Neural progenitor cell (in vitro differentiated cells): ENCODE data around the gene TPCN1. TPM values are rescaled to one million over a fixed set of nuclear protein-coding genes. Genes with fewer than 3 reads are reported as not detected.

ENCODE experiments used
- DNase-seq: peaks from one replicate; pipeline ENCODE4 v3.0.0-alpha.2; 2016; ENCODE audit warnings: low spot score
- H2AFZ ChIP-seq: fragments of 200-600 bp; sonication (generic); replicated peaks from 2 replicates; pipeline ENCODE4 v1.6.1; 2016; ENCODE audit warnings: antibody characterized with exemption
- H3F3A ChIP-seq: fragments of 200-600 bp; sonication (generic); 2 replicates; pipeline ENCODE4 v1.6.1; 2016; ENCODE audit warnings: antibody characterized with exemption, low read depth
- H3K27ac ChIP-seq: fragments of 200-600 bp; sonication (generic); 2 replicates; pipeline ENCODE4 v1.5.1; 2016; ENCODE audit warnings: mild to moderate bottlenecking
- H3K27me3 ChIP-seq: fragments of 200-600 bp; sonication (generic); 2 replicates; pipeline ENCODE4 v1.6.1; 2016; ENCODE audit warnings: mild to moderate bottlenecking, moderate library complexity
- H3K36me3 ChIP-seq: fragments of 200-600 bp; sonication (generic); 2 replicates; pipeline ENCODE4 v1.5.1; 2016
- H3K4me1 ChIP-seq: fragments of 200-600 bp; sonication (generic); 2 replicates; pipeline ENCODE4 v1.6.1; 2016; ENCODE audit warnings: mixed run types
- H3K4me2 ChIP-seq: fragments of 200-600 bp; sonication (generic); 2 replicates; pipeline ENCODE4 v1.6.1; 2016
- H3K4me3 ChIP-seq: fragments of 200-600 bp; sonication (generic); 2 replicates; pipeline ENCODE4 v1.5.1; 2016
- H3K79me2 ChIP-seq: fragments of 200-600 bp; sonication (generic); 2 replicates; pipeline ENCODE4 v1.6.1; 2016; ENCODE audit warnings: low read depth
- H3K9ac ChIP-seq: fragments of 200-600 bp; sonication (generic); 2 replicates; pipeline ENCODE4 v1.6.1; 2016
- H3K9me3 ChIP-seq: fragments of 200-600 bp; sonication (generic); 2 replicates; pipeline ENCODE4 v1.5.1; 2016; ENCODE audit warnings: low read depth
- H4K20me1 ChIP-seq: fragments of 200-600 bp; sonication (generic); 2 replicates; pipeline ENCODE4 v1.6.1; 2016; ENCODE audit warnings: low read depth
- H3K27ac Mint-ChIP-seq: 3 replicates; pipeline ENCODE4 v1.8.0; 2021; ENCODE audit warnings: mixed read lengths
- H3K27me3 Mint-ChIP-seq: 2 replicates; pipeline ENCODE4 v1.8.0; 2022; ENCODE audit warnings: low read depth, mild to moderate bottlenecking, inconsistent platforms, moderate library complexity, mixed read lengths; ENCODE audit not compliant: insufficient read depth
- H3K36me3 Mint-ChIP-seq: 3 replicates; pipeline ENCODE4 v1.8.0; 2021; ENCODE audit warnings: mixed read lengths
- H3K4me1 Mint-ChIP-seq: 3 replicates; pipeline ENCODE4 v1.8.0; 2021; ENCODE audit warnings: mixed read lengths
- H3K4me3 Mint-ChIP-seq: 3 replicates; pipeline ENCODE4 v1.8.0; 2021; ENCODE audit warnings: mild to moderate bottlenecking, moderate library complexity, mixed read lengths
- H3K9me3 Mint-ChIP-seq: 3 replicates; pipeline ENCODE4 v1.8.0; 2020; ENCODE audit warnings: mixed read lengths
- CTCF ChIP-seq: fragments of 200-600 bp; sonication (generic); IDR thresholded peaks from 2 replicates; pipeline ENCODE4 v1.5.1; 2017; ENCODE audit warnings: antibody characterized with exemption, mild to moderate bottlenecking
- EZH2 ChIP-seq: fragments of 200-600 bp; sonication (generic); IDR thresholded peaks from 2 replicates; pipeline ENCODE4 v1.6.1; 2017; ENCODE audit warnings: antibody characterized with exemption, mild to moderate bottlenecking, moderate library complexity
- EZH2phosphoT487 ChIP-seq: fragments of 200-600 bp; sonication (generic); IDR thresholded peaks from 2 replicates; pipeline ENCODE4 v1.6.1; 2017; ENCODE audit warnings: antibody characterized with exemption
- total RNA-seq: library from RNA; depleted of rRNA; stranded (reverse); fragments of >200 nt; gene quantifications from 2 replicates; pipeline ENCODE4 v1.2.3, GENCODE V29; 2015; ENCODE audit warnings: low replicate concordance

The TPCN1 gene
- total RNA-seq, 1 donor from 2014 or later, result 12.2 TPM

- Mint-ChIP-seq H3K9me3 (no peaks in the 10 kb centered on the region), H3K27ac (peak overlapping the region; percentile 28), H3K4me3 (no peak overlapping the region), H3K27me3 (peaks cover 12% of the 10 kb centered on the region), H3K4me1 (peaks cover 24% of the 10 kb centered on the region), H3K36me3 (peaks cover 4% of the 10 kb centered on the region)
- no peaks in the 10 kb centered on the region for H3K9me3 ChIP-seq
- no peak overlapping the region for H3K4me2 ChIP-seq
- no peaks in the 10 kb centered on the region for H3K27me3 ChIP-seq
- no peak overlapping the region for H3K27ac ChIP-seq
- TF ChIP-seq EZH2phosphoT487, result no peak
- TF ChIP-seq EZH2, result no peak
- TF ChIP-seq CTCF, result no peak
- no peak overlapping the region for H3K4me3 ChIP-seq
- no peaks in the 10 kb centered on the region for H4K20me1 ChIP-seq
- DNase-seq, result no peak
- no peaks in the 10 kb centered on the region for H3K79me2 ChIP-seq
- no peaks in the 10 kb centered on the region for H3F3A ChIP-seq
- H3K36me3 ChIP-seq, result no peaks in the 10 kb centered on the region
- H3K9ac ChIP-seq, result no peak overlapping the region
- H3K4me1 ChIP-seq, result peaks cover 9% of the 10 kb centered on the region
- H2AFZ ChIP-seq, result no peak overlapping the region
Measured at GRCh38 chr12:113198296-113198695, 23.0 kb upstream of the TPCN1 start.

- Histone ChIP-seq H3K79me2 (no peaks in the 10 kb centered on the region), H3K9ac (no peak overlapping the region), H3F3A (no peaks in the 10 kb centered on the region), H3K9me3 (no peaks in the 10 kb centered on the region), H2AFZ (no peak overlapping the region), H3K27me3 (no peaks in the 10 kb centered on the region), H3K4me3 (no peak overlapping the region), H3K36me3 (no peaks in the 10 kb centered on the region), H3K4me1 (peaks cover 2% of the 10 kb centered on the region), H4K20me1 (no peaks in the 10 kb centered on the region), H3K27ac (no peak overlapping the region), H3K4me2 (no peak overlapping the region)
- H3K9me3 Mint-ChIP-seq, result no peaks in the 10 kb centered on the region
- H3K27ac Mint-ChIP-seq, result no peak overlapping the region
- DNase-seq, result no peak
- no peaks in the 10 kb centered on the region for H3K36me3 Mint-ChIP-seq
- H3K4me1 Mint-ChIP-seq, result peaks cover 12% of the 10 kb centered on the region
- H3K4me3 Mint-ChIP-seq, result no peak overlapping the region
- TF ChIP-seq CTCF (no peak), EZH2phosphoT487 (no peak), EZH2 (no peak)
- peaks cover 10% of the 10 kb centered on the region for H3K27me3 Mint-ChIP-seq
Measured at GRCh38 chr12:113200021-113200797, 21.1 kb upstream of the TPCN1 start.

- Mint-ChIP-seq H3K4me1 (peaks cover 9% of the 10 kb centered on the region), H3K27ac (peak overlapping the region; percentile 65), H3K27me3 (peaks cover 10% of the 10 kb centered on the region), H3K36me3 (no peaks in the 10 kb centered on the region), H3K4me3 (no peak overlapping the region), H3K9me3 (peaks cover 3% of the 10 kb centered on the region)
- no peaks in the 10 kb centered on the region for H3K36me3 ChIP-seq
- H3K4me3 ChIP-seq, result no peak overlapping the region
- H3F3A ChIP-seq, result no peaks in the 10 kb centered on the region
- H4K20me1 ChIP-seq, result no peaks in the 10 kb centered on the region
- no peak overlapping the region for H2AFZ ChIP-seq
- no peak overlapping the region for H3K27ac ChIP-seq
- H3K9ac ChIP-seq, result no peak overlapping the region
- no peaks in the 10 kb centered on the region for H3K9me3 ChIP-seq
- H3K4me2 ChIP-seq, result no peak overlapping the region
- no peak for DNase-seq
- no peaks in the 10 kb centered on the region for H3K79me2 ChIP-seq
- no peaks in the 10 kb centered on the region for H3K27me3 ChIP-seq
- TF ChIP-seq CTCF (no peak), EZH2 (no peak), EZH2phosphoT487 (no peak)
- no peaks in the 10 kb centered on the region for H3K4me1 ChIP-seq
Measured at GRCh38 chr12:113201187-113202177, 19.8 kb upstream of the TPCN1 start.
